ENCODE data around the gene KANSL1. TPM values are rescaled to one million over a fixed set of nuclear protein-coding genes. Genes with fewer than 3 reads are reported as not detected.

KANSL1 gene
- total and polyA plus RNA-seq, 2 of the 4 experiments (the other 2 are of a cell fraction): 19.1 to 49.6 TPM

DNA sequence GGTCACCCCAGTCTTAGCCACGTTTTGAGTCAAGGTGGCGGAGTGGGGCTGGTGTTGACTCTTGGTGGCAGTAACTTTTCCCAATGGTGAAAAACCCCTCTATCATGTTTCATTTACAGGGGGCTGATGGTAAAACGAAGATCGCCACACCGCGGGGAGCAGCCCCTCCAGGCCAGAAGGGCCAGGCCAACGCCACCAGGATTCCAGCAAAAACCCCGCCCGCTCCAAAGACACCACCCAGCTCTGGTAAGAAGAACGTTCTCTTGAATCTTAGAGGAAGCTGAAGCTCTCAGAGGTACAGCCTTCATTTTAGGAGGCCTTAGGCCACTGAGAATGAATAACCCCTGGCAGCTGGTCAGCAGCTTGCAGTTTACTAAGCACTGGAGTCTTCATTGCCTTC is 201.9 kb downstream of the KANSL1 start:
- Histone ChIP-seq H3K4ac (ENCODE audit: low read depth, low read length) (no peak overlapping the region), H2BK5ac (ENCODE audit: low read depth, low read length, poor library complexity, severe bottlenecking) (no peak overlapping the region), H3K9ac (ENCODE audit: low read depth, low read length) (no peak overlapping the region), H4K91ac (ENCODE audit: insufficient read depth, low read depth, low read length) (no peak overlapping the region), H3K18ac (ENCODE audit: low read depth, low read length) (no peak overlapping the region), H3K36me3 (ENCODE audit: control insufficient read depth, insufficient read depth, low read length) (no peaks in the 10 kb centered on the region), H3K4me1 (ENCODE audit: control insufficient read depth, insufficient read depth, low read length) (no peaks in the 10 kb centered on the region), H3K27me3 (ENCODE audit: control insufficient read depth, insufficient read depth, low read length) (peaks cover 22% of the 10 kb centered on the region), H3K14ac (replicated peaks; ENCODE audit: low read depth, low read length) (no peak overlapping the region), H3K27ac (ENCODE audit: insufficient read depth, low read length) (no peak overlapping the region), H2AFZ (replicated peaks; ENCODE audit: low read length, poor library complexity) (no peak overlapping the region), H2BK20ac (ENCODE audit: low read depth, low read length) (no peak overlapping the region), H4K20me1 (ENCODE audit: insufficient read depth, low read length) (no peaks in the 10 kb centered on the region; the same call in 1 of the 2 replicates), H2AK5ac (ENCODE audit: low read depth, low read length) (no peak overlapping the region), H3K56ac (ENCODE audit: extremely low read depth, insufficient read depth, low read length) (no peak overlapping the region), H4K5ac (ENCODE audit: low read depth, low read length) (no peak overlapping the region), H3K23ac (ENCODE audit: low read depth, low read length) (no peak overlapping the region), H3K9me1 (ENCODE audit: insufficient read depth, low read length) (peaks cover 3% of the 10 kb centered on the region; the same call in 1 of the 2 replicates), H2BK15ac (ENCODE audit: low read depth, low read length) (no peak overlapping the region), H2BK120ac (ENCODE audit: low read depth, low read length) (no peak overlapping the region), H3K4me3 (ENCODE audit: insufficient read depth, low read depth, low read length) (no peak overlapping the region), H2AK9ac (replicated peaks; ENCODE audit: low read depth, low read length, poor library complexity) (no peak overlapping the region), H3K4me2 (ENCODE audit: low read depth, low read length) (no peak overlapping the region), H3K79me1 (ENCODE audit: low read depth in 1 of 2, low read length in 2 of 2) (no peaks in the 10 kb centered on the region), H3K9me3 (ENCODE audit: control insufficient read depth, insufficient read depth, low read length) (peaks cover 2% of the 10 kb centered on the region; the same call in 1 of the 2 replicates), H4K8ac (ENCODE audit: low read depth in 2 of 2, low read length in 2 of 2) (no peak overlapping the region)
- ChIA-PET CTCF (no interaction called here), POLR2A (ENCODE audit: unreplicated experiment) (no interaction called here)
- DNase-seq (no peak), ATAC-seq (ENCODE audit: low read depth) (no peak)
- TF ChIP-seq RAD21 (IDR thresholded peaks at IDR 0.05; ENCODE audit: low read length) (no peak), MAFK (IDR thresholded peaks at IDR 0.05; ENCODE audit: low read depth, low read length) (no peak), FOS (IDR thresholded peaks at IDR 0.05; ENCODE audit: low read depth, low read length) (no peak), BHLHE40 (IDR thresholded peaks at IDR 0.05; ENCODE audit: low read depth, low read length) (no peak), NFE2L2 (IDR thresholded peaks at IDR 0.05; ENCODE audit: low read depth, low read length) (no peak), RFX5 (IDR thresholded peaks at IDR 0.05; ENCODE audit: low read depth, low read length) (no peak), MAZ (IDR thresholded peaks at IDR 0.05; ENCODE audit: borderline replicate concordance, low read depth, low read length) (no peak), CEBPB (IDR thresholded peaks at IDR 0.05; ENCODE audit: low read depth, low read length) (no peak), CHD1 (IDR thresholded peaks at IDR 0.05; ENCODE audit: low read depth, low read length) (no peak), MXI1 (IDR thresholded peaks at IDR 0.05; ENCODE audit: borderline replicate concordance, low read depth, low read length) (no peak), SMC3 (IDR thresholded peaks at IDR 0.05; ENCODE audit: low read depth, low read length) (no peak), POLR2A (IDR thresholded peaks at IDR 0.05; ENCODE audit: low read depth, low read length) (no peak), RCOR1 (IDR thresholded peaks at IDR 0.05; ENCODE audit: insufficient replicate concordance, low read length) (no peak)
- TF ChIP-seq, protein P1, sequence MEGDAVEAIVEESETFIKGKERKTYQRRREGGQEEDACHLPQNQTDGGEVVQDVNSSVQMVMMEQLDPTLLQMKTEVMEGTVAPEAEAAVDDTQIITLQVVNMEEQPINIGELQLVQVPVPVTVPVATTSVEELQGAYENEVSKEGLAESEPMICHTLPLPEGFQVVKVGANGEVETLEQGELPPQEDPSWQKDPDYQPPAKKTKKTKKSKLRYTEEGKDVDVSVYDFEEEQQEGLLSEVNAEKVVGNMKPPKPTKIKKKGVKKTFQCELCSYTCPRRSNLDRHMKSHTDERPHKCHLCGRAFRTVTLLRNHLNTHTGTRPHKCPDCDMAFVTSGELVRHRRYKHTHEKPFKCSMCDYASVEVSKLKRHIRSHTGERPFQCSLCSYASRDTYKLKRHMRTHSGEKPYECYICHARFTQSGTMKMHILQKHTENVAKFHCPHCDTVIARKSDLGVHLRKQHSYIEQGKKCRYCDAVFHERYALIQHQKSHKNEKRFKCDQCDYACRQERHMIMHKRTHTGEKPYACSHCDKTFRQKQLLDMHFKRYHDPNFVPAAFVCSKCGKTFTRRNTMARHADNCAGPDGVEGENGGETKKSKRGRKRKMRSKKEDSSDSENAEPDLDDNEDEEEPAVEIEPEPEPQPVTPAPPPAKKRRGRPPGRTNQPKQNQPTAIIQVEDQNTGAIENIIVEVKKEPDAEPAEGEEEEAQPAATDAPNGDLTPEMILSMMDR (conservative IDR thresholded peaks at IDR 0.05; ENCODE audit: low read depth, low read length): no peak
- TF ChIP-seq, protein P2, sequence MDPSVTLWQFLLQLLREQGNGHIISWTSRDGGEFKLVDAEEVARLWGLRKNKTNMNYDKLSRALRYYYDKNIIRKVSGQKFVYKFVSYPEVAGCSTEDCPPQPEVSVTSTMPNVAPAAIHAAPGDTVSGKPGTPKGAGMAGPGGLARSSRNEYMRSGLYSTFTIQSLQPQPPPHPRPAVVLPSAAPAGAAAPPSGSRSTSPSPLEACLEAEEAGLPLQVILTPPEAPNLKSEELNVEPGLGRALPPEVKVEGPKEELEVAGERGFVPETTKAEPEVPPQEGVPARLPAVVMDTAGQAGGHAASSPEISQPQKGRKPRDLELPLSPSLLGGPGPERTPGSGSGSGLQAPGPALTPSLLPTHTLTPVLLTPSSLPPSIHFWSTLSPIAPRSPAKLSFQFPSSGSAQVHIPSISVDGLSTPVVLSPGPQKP (IDR thresholded peaks at IDR 0.05; ENCODE audit: borderline replicate concordance, low read depth, low read length): no peak
- TF ChIP-seq, protein P3, sequence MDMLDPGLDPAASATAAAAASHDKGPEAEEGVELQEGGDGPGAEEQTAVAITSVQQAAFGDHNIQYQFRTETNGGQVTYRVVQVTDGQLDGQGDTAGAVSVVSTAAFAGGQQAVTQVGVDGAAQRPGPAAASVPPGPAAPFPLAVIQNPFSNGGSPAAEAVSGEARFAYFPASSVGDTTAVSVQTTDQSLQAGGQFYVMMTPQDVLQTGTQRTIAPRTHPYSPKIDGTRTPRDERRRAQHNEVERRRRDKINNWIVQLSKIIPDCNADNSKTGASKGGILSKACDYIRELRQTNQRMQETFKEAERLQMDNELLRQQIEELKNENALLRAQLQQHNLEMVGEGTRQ (IDR thresholded peaks at IDR 0.05; ENCODE audit: low read depth, low read length): no peak
- no TSS peak for BruUV-seq (replicated peaks)
- WGBS, 2 experiments (ENCODE audit: extremely low coverage in 2 of 2, insufficient read length in 1 of 2): 83% methylated on average over 2 of the region's 10 CpGs; no CpG with 5 or more reads in 1 of the 2 experiments
- intact Hi-C loops (cut with micrococcal nuclease): no loop called here
- in situ Hi-C loops (cut with MboI; ENCODE audit: low sequenced_read_pairs): no loop called here
- dilution Hi-C loops (cut with HindIII; ENCODE audit: low sequenced_read_pairs, unreplicated experiment): no loop called here

Measured in IMR-90 (cell line).